Measurements from ENCODE around the gene SLC18A3.

Gene SLC18A3

DNA sequence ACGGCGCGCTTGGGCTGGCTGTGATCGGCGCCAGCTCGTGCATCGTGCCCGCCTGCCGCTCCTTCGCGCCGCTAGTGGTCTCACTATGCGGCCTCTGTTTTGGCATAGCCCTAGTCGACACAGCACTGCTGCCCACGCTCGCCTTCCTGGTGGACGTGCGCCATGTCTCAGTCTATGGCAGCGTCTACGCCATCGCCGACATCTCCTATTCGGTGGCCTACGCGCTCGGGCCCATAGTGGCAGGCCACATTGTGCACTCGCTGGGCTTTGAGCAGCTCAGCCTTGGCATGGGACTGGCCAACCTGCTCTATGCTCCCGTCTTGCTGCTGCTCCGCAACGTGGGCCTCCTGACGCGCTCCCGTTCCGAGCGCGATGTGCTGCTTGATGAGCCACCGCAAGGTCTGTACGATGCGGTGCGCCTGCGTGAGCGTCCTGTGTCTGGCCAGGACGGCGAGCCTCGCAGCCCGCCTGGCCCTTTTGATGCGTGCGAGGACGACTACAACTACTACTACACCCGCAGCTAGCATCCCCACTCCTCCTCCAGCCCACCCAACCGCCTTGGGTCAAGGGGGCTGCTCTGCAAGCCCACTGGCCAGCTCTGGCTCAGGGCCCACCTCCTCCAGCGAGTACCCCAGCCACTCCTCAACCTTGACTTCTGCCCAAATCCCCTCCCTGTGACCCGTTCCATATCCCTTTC, 1.9 kb downstream of the SLC18A3 start:
- DNase-seq (ENCODE audit: low read depth) = no peak

DNA sequence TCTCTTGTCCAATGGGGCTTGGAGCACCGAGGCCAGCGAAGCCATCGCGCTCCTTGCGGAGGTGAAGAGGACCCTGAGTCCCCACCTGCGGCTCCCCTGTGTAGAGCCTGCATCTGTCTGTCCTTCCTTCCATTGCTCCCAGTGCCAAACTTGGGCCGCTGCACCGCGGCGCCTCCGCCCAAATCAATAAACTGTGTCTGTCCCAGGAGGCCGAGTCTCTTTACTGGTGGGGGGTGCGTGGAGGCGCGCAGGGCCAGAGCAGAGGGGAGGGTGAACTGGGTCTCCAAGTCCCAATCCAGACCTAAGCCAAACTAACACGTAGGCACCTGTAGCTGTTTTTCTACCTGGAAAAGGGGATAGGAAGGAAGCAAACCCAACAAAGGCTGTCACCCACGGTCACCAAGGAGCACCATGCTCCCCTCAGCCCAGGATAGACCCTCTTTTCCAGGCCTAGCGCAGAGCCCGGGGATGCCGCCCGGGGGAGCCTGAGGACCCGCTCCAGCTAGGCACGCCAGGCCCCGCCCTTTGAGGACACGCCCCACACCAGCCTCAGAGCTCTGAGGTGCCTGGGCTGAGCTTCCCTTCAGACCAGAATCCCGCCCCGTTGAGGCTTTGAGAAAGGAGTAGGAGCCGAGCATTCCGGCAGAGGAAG, 2.5 kb downstream of the SLC18A3 start:
- no peak for DNase-seq (ENCODE audit: low read depth)

DNA sequence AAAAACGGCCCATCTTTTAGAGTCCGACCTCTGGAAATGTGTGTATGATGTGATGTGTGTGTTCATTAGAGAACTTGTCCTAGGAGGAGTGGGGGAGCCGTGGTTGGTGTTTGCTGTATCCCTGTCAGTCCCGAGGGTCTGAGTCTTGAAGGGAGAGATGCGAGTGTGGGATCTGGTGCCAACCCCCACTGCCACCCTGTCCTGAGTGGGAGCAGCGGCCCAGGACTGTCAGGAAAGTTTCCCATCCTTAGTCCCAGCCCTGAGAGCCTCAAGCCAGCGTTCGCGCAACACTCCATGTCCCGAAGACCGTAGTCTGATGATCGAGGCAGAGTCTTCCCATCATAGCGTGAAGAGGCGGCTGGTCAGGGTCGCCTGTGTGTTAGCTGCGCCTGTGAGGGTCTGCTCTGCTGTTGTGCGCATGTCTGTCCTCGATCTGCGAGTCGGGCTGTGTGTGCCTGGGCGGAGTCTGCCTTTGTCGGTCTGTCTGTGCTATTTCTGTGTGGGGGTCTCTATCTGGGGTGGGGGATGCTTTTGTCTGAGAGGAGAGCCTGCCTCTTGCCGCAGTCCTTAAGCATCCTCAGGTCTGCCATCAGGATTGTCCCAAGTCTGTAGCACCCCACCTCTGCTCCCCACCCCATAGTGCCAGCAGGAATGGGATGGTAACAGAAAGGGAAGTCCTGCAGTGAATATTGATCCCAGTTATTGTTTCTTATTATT, 3.2 kb downstream of the SLC18A3 start:
- DNase-seq (ENCODE audit: low read depth) = no peak

DNA sequence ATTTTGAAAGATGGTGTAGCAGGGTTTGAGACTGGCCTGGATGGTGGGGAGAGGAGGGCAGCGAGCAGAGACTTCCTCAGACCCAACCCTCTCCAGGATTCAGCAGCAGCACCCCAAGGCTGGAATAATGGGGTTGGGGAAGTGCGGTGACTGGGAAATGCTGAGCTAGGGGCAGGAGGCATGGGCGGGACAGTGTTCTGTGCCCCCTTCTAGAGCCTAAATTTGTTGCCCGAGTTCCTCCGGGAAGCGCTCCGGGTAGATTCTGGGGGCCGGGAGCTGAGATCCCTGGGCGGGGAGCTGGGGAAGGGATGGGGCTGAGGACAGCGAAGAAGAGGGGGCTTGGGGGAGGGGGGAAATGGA, 3.8 kb downstream of the SLC18A3 start, which contains the start of gene CHAT:
CHAT (plus strand) TSS at position 156 of the 360 bp plus-strand sequence; CDS start at position 309, 153 bp downstream.
- DNase-seq (ENCODE audit: low read depth) = no peak

DNA sequence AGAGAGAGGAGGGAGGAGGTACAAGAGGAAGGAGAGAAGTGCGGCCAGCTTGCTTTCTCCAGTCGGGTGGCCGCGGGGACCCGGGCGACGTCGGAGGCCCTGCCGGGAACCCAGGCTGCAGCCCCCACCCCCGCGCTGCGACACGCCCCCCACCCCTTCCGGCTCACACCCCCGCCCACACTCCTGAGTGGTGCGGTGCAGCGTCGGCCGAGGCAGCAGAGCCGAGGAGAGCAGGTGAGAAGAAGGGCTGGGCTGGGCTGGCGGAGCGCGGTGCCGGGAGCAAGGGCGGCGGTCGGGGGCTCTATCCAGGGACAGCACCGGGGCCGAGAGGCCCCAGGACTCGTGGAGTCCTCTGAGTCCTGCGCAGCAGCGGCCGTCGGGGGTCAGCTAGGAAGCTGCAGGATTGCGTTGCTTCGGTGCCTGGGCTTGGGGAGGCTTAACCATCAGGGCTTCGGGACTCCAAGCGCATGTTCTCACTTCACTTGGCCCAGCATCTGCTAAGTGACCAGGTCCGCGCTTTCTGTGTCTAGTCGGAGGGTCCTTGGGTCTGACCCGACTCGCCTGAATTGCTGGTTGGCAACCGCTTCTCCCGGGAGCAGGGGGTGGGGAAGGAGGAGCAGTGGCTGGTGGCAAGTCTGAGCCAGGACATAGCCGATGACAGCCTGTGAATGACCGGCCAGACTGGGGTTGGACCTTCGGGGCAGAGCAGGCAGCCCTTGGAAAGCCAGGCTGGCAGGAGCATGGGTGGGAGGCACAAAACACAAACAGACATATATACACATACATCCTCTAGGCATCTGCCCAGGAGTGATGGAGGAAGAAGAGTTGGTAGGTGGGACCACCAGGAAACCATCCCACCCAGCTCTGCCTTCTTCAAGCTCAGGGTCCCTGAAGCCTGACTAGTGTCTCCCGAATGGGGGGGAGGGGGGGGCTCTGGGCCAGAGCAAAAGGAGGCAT, 4.4 kb downstream of the SLC18A3 start:
- DNase-seq (ENCODE audit: low read depth) = no peak

DNA sequence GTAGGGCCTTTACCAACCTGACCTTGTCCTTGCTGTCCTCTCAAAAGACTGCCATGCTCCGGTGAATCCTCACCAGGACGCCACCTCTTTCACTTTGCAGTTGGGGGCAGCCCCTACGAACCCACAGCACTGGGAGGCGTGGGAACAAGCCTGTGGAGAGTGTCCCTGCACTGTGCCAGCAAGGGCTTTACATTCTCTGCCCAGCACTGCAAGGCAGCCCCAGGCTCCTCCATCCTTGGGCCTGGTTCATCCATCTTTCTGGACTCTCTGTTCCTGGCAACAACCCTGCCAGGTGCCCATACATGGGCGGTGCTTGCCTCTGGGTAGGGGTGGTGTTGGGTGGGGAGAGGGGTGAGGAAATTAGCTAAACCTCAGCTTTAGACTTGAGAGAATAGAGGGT, 5.1 kb downstream of the SLC18A3 start:
- no peak for DNase-seq (ENCODE audit: low read depth)

DNA sequence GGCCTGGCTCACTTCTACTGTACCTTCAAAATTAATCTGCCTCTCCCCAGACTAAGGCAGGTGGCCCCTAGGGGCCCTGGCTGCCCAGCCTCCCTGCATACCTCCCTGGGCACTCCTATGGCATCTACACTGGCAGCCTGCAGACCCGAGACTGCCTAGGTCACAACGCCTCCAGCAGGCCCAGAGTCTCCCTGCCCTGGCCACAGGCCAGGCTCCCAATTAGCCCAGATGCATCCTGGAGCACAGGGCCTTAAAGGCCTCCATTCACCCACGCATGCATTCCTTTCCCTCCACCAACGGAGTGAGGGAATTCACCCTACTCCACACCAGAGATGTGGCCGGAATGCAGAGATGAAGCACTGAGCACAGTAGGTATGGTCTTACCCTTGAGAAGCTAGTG, 5.6 kb downstream of the SLC18A3 start:
- DNase-seq (ENCODE audit: low read depth) = no peak

DNA sequence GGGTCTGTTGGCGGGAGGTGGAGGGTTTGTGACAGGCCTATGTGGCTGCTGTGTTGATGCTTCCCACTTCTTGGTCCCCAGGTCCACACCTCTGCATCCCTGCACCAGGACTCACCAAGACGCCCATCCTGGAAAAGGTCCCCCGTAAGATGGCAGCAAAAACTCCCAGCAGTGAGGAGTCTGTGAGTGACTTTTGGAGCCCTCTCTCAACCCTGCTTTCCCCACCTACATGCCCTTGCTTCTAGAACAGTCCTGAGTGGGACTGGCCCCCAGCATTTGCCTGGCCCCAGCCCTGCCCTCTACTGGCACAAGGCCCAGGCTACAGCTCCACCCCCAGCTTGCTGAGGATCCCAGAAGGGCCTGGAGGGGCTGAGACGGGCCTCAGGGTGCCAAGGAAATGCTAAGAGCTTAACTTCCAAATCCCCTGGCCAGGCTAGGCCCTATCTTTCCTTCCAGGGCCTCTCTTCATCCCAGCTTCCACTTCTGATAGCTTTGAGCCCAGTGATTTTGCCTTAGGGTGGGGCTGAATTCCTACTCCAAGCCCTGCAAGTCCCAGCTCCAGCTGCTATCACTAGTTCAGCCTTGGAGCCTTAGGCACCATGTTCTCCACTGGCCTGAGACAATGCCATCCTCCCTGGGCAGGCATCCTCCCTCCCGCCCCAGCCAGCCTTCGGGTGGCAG, 6.5 kb downstream of the SLC18A3 start:
- no peak for DNase-seq (ENCODE audit: low read depth)

DNA sequence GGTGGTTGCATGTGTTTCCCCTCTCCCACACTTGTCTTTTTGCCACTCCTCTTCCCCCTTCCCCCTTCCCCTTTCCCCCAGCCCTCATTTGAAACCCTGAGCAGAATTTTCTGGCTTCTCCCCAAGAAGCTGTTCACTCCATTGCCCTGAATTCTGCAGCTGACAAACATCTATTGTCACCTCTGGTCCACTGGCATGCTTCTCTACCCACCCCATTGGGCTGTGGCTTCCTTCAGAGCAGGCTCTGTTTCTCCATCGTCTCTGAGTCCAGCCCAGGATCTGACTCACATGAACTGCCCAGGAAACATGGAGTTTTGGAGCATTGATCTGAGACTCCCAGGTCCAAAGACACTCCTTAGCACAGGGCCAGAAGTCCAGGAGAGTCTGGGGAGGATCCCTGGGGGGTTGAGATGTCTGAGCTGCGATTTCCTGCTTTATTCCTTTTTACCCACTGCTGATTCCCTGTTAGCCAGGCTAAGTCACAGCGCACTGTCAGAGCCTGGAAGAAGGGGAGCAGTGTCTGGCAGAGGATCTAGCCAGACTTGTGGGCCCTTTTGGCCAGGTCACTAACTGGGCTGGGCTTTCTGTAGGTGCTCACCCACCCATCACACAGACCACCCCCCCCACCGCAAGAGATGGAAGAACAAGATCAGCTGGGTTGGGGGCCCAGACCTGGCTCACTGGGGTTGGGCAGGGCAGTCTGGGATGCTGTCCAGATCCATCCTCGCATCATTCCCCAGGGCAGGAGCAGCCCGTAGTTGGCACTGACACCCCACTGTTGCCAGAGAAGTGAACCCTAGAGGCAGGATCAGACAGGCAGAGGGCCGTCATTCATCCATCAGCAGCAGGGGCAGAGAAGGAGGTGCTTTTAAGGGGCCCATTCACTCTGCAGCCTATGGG, 7.3 kb downstream of the SLC18A3 start:
- no peak for DNase-seq (ENCODE audit: low read depth)

DNA sequence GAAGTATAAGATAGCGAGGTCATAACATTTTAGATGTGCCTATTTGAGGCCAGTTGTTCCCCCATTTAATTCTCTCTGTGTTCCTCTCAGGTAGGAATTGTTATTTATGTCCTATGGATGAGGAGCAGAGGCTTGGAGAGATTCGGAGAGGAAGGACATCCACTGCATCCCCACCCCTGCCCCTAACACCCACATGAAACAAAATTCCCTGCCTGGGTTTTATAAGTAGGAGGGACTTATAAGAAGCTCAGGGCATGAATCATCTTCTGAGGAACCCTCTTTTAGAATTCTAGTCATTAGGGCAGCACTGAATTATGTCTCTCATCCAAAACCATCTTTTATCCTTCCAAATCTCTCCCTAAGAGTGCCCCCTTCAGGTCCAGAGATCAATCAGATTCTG, 8.7 kb downstream of the SLC18A3 start:
- DNase-seq (ENCODE audit: low read depth) = no peak

DNA sequence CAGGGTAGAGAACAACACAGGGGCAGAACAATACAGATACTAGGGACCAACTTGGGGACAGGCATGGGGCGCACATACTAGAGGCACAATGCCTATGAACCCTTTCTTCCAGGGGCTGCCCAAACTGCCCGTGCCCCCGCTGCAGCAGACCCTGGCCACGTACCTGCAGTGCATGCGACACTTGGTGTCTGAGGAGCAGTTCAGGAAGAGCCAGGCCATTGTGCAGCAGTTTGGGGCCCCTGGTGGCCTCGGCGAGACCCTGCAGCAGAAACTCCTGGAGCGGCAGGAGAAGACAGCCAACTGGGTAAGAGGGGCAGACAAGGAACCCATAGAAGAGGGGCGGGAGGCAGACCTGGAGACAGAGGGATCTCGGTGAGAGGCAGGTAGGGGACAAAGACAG, 9.5 kb downstream of the SLC18A3 start:
- DNase-seq (ENCODE audit: low read depth) = no peak

DNA sequence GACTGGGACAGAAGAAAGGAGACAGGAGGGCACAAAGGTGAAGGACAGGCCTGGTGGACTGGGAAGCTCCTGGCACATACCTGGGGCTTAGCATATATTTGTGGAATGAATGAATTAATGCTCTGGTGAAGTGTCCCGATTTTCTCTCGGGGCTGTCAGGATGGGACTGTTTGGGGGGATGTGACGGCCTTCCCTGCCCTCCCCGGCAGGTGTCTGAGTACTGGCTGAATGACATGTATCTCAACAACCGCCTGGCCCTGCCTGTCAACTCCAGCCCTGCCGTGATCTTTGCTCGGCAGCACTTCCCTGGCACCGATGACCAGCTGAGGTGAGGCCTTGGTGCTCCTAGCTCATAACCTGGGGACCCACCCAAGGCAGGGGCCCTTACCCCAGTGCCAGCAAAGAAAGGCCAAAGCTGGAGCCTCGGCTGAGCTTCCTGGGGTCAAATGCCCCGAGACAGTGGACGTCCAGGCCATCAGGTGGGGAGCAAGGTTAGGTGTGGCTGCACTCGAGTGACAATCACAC, 10.2 kb downstream of the SLC18A3 start:
- DNase-seq (ENCODE audit: low read depth) = no peak

DNA sequence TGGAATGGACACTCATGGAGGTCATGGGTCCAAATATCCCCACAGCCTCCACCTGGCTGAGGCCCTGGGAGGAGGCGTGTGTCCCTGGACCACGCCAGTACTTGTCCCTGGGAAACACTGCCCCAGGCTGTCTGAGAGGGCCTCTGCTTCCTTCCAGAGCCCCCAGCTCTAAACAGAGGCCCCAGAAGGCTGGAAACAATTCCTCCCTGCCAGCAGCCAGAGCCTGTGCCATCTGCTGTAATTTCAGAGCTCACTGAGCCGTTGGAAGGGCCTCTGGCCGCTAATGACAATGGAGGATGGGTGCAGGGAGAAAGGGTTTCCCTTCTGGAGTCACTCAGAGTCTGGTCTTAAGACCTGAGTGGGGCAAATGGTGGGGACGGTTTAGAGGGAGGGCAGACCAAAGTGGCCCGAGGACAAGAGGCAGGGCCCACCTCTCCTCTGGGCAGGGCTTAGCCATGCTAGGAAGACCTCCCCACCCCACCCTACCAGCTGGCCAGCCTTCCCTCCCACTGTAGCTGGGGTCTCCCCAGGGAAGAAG, 10.8 kb downstream of the SLC18A3 start:
- no peak for DNase-seq (ENCODE audit: low read depth)

DNA sequence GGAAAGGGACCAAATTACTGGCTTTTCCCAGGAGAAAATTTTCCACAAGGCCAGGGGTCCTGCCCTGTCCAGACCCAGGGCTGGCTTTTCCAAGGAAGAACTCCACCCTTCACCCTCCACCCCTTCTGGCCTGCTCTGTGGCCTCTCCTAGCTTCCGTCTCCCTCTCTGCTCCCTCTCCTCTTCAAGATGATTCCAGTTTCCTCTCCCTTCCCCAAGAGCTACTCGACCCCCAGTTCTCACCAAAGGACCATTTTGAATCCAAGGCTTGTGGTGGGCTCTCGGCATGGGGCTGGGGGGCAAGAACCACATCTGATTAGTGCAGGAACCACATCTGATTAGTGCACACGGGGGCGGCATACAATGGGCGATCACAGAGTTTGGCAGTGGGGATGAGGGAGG, 11.5 kb downstream of the SLC18A3 start:
- DNase-seq (ENCODE audit: low read depth) = no peak

DNA sequence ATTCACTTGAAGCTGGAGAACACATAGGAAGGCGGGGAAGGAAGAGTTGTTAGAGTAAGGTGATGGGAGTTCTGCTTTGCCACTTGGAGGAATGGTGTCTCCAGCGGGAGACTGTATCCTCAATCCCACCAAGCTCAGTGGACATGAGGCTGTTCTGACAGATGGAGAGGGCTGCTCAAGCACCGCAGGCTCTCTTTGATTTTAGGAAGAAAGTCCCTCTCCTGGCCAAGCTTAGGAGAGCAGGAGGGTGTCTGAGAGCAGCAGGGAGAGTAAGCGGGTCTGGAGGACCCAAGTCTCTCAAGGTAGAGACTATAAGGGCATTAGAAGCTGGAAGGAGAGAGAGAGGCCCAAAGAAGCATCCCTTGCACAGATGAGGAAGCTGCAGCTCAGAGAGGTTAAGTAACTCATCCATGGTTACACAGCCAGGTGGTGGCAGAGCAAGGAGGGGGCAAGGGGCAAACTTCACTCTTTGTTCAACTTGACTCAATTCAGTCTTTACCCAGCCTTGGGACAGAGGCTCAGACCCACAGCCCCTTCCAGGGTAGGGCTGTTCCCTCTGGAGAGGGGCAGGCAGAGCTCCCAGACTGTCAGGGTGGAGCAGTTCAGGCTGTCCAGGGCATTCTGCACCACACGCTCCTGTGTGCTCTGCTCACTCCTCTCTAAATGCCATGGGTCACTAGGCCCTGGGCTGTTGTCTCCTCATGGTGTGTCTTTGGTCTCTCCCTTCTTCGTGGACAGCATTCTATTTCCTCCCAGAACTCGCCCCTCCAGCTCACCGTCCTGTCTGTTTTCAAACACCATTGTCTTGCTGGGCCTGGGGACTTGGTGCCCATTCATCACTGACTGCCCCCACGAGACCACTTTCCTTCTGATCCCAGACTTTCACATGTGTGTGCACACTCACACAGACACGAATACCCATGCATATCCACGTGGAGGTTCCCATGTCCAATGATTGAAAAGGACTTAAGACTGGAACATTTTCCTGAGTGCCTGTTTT, 12.6 kb downstream of the SLC18A3 start:
- DNase-seq (ENCODE audit: low read depth) = no peak

DNA sequence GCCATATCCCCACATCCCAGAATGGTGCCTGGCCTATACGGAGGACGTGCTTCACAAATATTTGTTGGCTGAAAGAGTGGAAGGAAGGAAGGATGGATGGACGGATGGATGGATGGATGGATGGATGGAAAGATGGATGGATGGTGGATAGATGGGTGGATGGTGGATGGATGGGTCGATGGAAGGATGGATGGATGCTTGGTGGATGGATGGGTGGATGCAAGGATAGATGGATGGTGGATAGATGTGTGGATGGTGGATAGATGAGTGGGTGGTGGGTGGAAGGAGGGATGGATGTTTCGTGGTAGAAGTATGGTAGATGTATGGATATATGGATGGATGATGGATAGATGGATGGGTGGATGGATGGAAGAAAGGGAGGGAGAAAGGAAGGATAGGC, 14.5 kb downstream of the SLC18A3 start:
- no peak for DNase-seq (ENCODE audit: low read depth)

DNA sequence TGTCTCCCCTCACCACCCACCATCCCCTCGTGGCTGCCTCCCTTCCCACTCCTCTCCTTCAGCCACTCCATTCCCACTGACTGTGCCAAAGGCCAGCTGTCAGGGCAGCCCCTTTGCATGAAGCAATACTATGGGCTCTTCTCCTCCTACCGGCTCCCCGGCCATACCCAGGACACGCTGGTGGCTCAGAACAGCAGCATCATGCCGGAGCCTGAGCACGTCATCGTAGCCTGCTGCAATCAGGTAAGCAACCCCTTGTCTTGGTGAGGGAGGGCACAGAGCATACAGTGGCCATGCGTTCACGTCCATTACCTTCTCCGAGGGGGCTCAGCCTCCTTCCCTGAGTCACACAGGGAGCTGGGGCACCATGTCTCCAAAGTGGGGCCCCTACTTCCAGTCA, 15.3 kb downstream of the SLC18A3 start:
- no peak for DNase-seq (ENCODE audit: low read depth)

DNA sequence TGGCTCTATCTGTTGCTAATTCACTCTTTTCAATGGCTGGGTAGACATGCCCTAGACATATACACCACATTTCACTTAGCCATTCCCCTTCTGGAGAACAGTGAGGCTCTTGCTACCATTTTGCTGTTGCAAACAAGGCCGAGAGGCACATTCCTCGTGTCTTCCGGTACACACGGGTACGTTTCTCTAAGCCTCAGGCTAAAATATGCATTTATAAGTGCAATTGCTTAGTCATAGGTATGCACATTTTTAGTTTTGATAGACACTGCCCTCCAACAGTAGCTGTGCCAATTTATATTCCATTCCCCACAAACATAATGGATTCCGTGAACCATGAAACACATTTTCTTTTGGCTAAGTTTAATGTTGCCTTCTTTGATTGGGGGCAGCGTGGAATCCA, 16.9 kb downstream of the SLC18A3 start:
- DNase-seq (ENCODE audit: low read depth) = no peak

Data from stromal cell of bone marrow (primary cell).